ENCODE results near the gene NUDT1. TPM values are rescaled to one million over a fixed set of nuclear protein-coding genes. Genes with fewer than 3 reads are reported as not detected.

The NUDT1 gene
- total RNA-seq, 5 donors from 2014 or later (not counting 1 experiment from before 2014, with no cell fraction given), result 12.0 to 29.7 (median 21.4) TPM

DNA sequence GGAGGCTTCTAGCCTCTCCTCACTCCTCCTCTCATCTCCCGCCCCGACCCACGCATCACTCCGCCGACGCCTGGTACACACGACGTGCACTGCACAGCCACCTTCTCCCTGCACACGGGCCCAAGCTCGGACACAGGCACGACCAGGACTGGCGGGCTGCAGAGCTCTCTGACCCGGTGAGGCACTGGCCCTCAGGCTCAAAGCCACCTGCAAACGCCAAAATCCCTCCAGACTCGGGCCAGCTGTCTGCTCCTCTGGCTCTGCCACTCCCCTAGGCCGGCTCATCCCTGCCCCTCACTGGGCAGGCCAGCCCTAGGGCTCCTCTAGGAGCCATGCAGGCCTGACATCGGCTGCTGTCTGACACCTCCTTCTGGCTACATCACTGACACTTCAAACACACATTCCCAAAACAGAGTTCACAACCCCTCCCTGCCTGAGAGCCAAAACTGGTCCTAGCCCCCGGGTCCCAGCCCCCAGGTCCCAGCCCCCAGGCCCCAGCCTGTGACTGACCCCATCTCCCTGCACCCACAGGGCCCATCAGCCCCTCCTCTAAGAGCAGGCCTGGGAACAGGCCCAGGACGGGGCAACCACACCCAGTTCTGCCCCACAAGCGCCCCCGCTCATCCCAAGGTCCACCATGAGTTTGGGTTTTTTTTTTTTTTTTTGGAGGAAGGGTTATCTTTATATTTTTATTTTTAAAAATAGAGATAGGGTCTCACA lies 44.4 kb upstream of the NUDT1 start:
- no peak overlapping the region for H3K27ac ChIP-seq (ENCODE audit: low read length)
- Mint-ChIP-seq H3K9me3 (no peaks in the 10 kb centered on the region), H3K36me3 (peaks cover 41% of the 10 kb centered on the region), H3K4me3 (no peak overlapping the region), H3K27ac (no peak overlapping the region), H3K27me3 (no peaks in the 10 kb centered on the region), H3K4me1 (no peaks in the 10 kb centered on the region)
- no peaks in the 10 kb centered on the region for H3K27me3 ChIP-seq (replicated peaks in 1 of 2; ENCODE audit: control insufficient read depth in 2 of 2, extremely low read depth in 1 of 2, insufficient read depth in 2 of 2, low read length in 1 of 2)
- POLR2A ChIA-PET, result no interaction called here
- no peak overlapping the region for H3K4me3 ChIP-seq (ENCODE audit: control insufficient read depth in 1 of 2, extremely low read depth in 1 of 2, low read length in 1 of 2)
- DNase-seq (no peak), ATAC-seq (replicated peaks in 1 of 4) (no peak)
- no peaks in the 10 kb centered on the region for H3K4me1 ChIP-seq (ENCODE audit: control insufficient read depth in 1 of 2, extremely low read depth in 1 of 2, insufficient read depth in 2 of 2, low read length in 2 of 2)
- 95% methylated on average over 15 of the region's 21 CpGs for WGBS (ENCODE audit: insufficient coverage)
- CTCF ChIA-PET, result no interaction called here
- H3K9me3 ChIP-seq, result no peaks in the 10 kb centered on the region
- H3K36me3 ChIP-seq (ENCODE audit: control insufficient read depth in 2 of 2, extremely low read depth in 1 of 2, insufficient read depth in 1 of 2, low read length in 1 of 2), result peaks cover 14 to 18% of the 10 kb centered on the region in 2 donors

- Histone ChIP-seq H3K27ac (ENCODE audit: low read length) (no peak overlapping the region), H3K4me1 (ENCODE audit: control insufficient read depth in 1 of 2, extremely low read depth in 1 of 2, insufficient read depth in 2 of 2, low read length in 2 of 2) (no peaks in the 10 kb centered on the region), H3K27me3 (replicated peaks in 1 of 2; ENCODE audit: control insufficient read depth in 2 of 2, extremely low read depth in 1 of 2, insufficient read depth in 2 of 2, low read length in 1 of 2) (no peaks in the 10 kb centered on the region), H3K4me3 (ENCODE audit: control insufficient read depth in 1 of 2, extremely low read depth in 1 of 2, low read length in 1 of 2) (no peak overlapping the region), H3K9me3 (no peaks in the 10 kb centered on the region), H3K36me3 (ENCODE audit: control insufficient read depth in 2 of 2, extremely low read depth in 1 of 2, insufficient read depth in 1 of 2, low read length in 1 of 2) (peaks cover 14 to 18% of the 10 kb centered on the region in 2 donors)
- no peaks in the 10 kb centered on the region for H3K4me1 Mint-ChIP-seq
- POLR2A ChIA-PET, result no interaction called here
- no peak for DNase-seq
- CTCF ChIA-PET, result no interaction called here
- ATAC-seq (replicated peaks in 1 of 4), result no peak
- H3K27me3 Mint-ChIP-seq, result no peaks in the 10 kb centered on the region
- H3K9me3 Mint-ChIP-seq, result no peaks in the 10 kb centered on the region
- WGBS (ENCODE audit: insufficient coverage), result 97% methylated on average over 15 of the region's 15 CpGs
- H3K4me3 Mint-ChIP-seq, result no peak overlapping the region
- peaks cover 41% of the 10 kb centered on the region for H3K36me3 Mint-ChIP-seq
- H3K27ac Mint-ChIP-seq, result no peak overlapping the region
These were observed 43.8 kb upstream of the NUDT1 start for GRCh38 chr7:2198206-2198605.

DNA sequence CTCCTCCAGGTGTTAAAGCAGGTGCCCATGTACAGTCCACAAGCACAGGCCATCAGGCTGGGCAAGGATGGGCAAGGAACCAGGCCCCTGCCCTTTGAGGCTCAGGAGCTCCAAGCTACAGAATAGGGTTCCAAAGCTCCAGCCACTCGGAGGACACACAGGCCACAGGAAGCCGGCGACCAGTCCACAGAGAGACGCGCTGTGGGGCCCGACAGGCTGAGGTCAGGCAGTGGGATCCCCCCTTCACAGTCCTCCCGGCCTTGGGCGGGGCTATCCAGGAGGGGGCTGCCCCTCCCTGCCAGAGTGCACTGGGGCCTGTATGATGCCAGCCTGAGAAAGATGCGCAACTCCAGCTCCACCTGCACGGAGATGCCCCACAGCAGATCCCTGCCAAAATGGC lies 43.3 kb upstream of the NUDT1 start:
- no peak for DNase-seq
- Histone ChIP-seq H3K4me3 (ENCODE audit: control insufficient read depth in 1 of 2, extremely low read depth in 1 of 2, low read length in 1 of 2) (no peak overlapping the region), H3K4me1 (ENCODE audit: control insufficient read depth in 1 of 2, extremely low read depth in 1 of 2, insufficient read depth in 2 of 2, low read length in 2 of 2) (no peaks in the 10 kb centered on the region), H3K27me3 (replicated peaks in 1 of 2; ENCODE audit: control insufficient read depth in 2 of 2, extremely low read depth in 1 of 2, insufficient read depth in 2 of 2, low read length in 1 of 2) (no peaks in the 10 kb centered on the region), H3K36me3 (ENCODE audit: control insufficient read depth in 2 of 2, extremely low read depth in 1 of 2, insufficient read depth in 1 of 2, low read length in 1 of 2) (peaks cover 14 to 18% of the 10 kb centered on the region in 2 donors), H3K9me3 (no peaks in the 10 kb centered on the region), H3K27ac (ENCODE audit: low read length) (no peak overlapping the region)
- Mint-ChIP-seq H3K4me1 (no peaks in the 10 kb centered on the region), H3K9me3 (no peaks in the 10 kb centered on the region), H3K36me3 (peaks cover 45% of the 10 kb centered on the region), H3K27me3 (no peaks in the 10 kb centered on the region), H3K27ac (no peak overlapping the region), H3K4me3 (no peak overlapping the region)
- 93% methylated on average over 9 of the region's 10 CpGs for WGBS (ENCODE audit: insufficient coverage)
- CTCF ChIA-PET, result no interaction called here
- POLR2A ChIA-PET, result no interaction called here
- no peak for ATAC-seq (replicated peaks in 1 of 4)

GRCh38 chr7:2199528-2199927 lies 42.5 kb upstream of the NUDT1 start:
- Mint-ChIP-seq H3K4me1 (no peaks in the 10 kb centered on the region), H3K4me3 (no peak overlapping the region), H3K9me3 (no peaks in the 10 kb centered on the region), H3K27ac (no peak overlapping the region), H3K27me3 (no peaks in the 10 kb centered on the region), H3K36me3 (peaks cover 45% of the 10 kb centered on the region)
- WGBS (ENCODE audit: insufficient coverage), result 96% methylated on average over 13 of the region's 16 CpGs
- no peak for ATAC-seq (replicated peaks in 1 of 4)
- Histone ChIP-seq H3K4me3 (ENCODE audit: control insufficient read depth in 1 of 2, extremely low read depth in 1 of 2, low read length in 1 of 2) (no peak overlapping the region), H3K27me3 (replicated peaks in 1 of 2; ENCODE audit: control insufficient read depth in 2 of 2, extremely low read depth in 1 of 2, insufficient read depth in 2 of 2, low read length in 1 of 2) (no peaks in the 10 kb centered on the region), H3K4me1 (ENCODE audit: control insufficient read depth in 1 of 2, extremely low read depth in 1 of 2, insufficient read depth in 2 of 2, low read length in 2 of 2) (no peaks in the 10 kb centered on the region), H3K36me3 (ENCODE audit: control insufficient read depth in 2 of 2, extremely low read depth in 1 of 2, insufficient read depth in 1 of 2, low read length in 1 of 2) (peaks cover 16 to 18% of the 10 kb centered on the region in 2 donors), H3K27ac (ENCODE audit: low read length) (no peak overlapping the region), H3K9me3 (no peaks in the 10 kb centered on the region)
- ChIA-PET CTCF (no interaction called here), POLR2A (no interaction called here)
- no peak for DNase-seq

DNA sequence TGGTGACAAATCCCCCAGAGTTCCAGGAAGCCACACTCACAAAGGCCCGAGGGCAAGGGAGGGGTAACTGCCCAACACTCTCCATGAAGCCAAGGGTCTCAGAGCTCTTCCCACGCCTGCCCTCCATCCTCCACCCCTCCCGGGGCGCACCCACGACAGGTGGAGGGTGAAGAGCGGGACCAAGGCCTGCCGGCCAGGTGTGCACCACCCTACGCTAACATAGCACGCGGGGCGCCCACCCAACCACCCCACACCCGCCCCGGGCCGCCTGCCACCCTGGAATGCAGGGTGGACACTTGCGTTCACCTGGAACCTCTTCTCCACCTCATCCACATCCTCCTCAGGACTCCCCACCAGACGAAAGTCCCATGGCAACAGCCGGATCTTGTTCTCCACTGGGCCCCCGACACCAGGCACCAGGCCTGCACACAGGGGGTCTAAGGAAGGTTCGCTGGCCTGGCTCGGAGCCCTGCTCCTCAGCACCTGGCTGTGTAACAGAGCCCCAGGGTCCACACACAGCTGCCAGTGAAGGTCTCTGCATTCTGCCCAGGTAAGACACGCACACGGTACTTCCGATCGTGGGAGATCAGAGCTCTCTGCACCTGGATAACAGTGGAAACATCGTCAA lies 42.0 kb upstream of the NUDT1 start:
- ChIA-PET CTCF (interaction anchor here in 1 of 2 donors (0.7 kb wide), 1 partner anchor 251 kb away, joined by 5 read pairs; no protein-coding TSS in a partner anchor), POLR2A (no interaction called here)
- H3K27me3 ChIP-seq (replicated peaks in 1 of 2; ENCODE audit: control insufficient read depth in 2 of 2, extremely low read depth in 1 of 2, insufficient read depth in 2 of 2, low read length in 1 of 2), result no peaks in the 10 kb centered on the region
- Mint-ChIP-seq H3K4me3 (no peak overlapping the region), H3K9me3 (no peaks in the 10 kb centered on the region), H3K4me1 (no peaks in the 10 kb centered on the region), H3K36me3 (peaks cover 44% of the 10 kb centered on the region), H3K27ac (no peak overlapping the region), H3K27me3 (no peaks in the 10 kb centered on the region)
- 97% methylated on average over 12 of the region's 25 CpGs for WGBS (ENCODE audit: insufficient coverage)
- H3K4me1 ChIP-seq (ENCODE audit: control insufficient read depth in 1 of 2, extremely low read depth in 1 of 2, insufficient read depth in 2 of 2, low read length in 2 of 2), result no peaks in the 10 kb centered on the region
- DNase-seq, result no peak
- peaks cover 16 to 18% of the 10 kb centered on the region in 2 donors for H3K36me3 ChIP-seq (ENCODE audit: control insufficient read depth in 2 of 2, extremely low read depth in 1 of 2, insufficient read depth in 1 of 2, low read length in 1 of 2)
- ATAC-seq (replicated peaks in 1 of 4), result no peak
- H3K27ac ChIP-seq (ENCODE audit: low read length), result no peak overlapping the region
- no peaks in the 10 kb centered on the region for H3K9me3 ChIP-seq
- no peak overlapping the region for H3K4me3 ChIP-seq (ENCODE audit: control insufficient read depth in 1 of 2, extremely low read depth in 1 of 2, low read length in 1 of 2)

DNA sequence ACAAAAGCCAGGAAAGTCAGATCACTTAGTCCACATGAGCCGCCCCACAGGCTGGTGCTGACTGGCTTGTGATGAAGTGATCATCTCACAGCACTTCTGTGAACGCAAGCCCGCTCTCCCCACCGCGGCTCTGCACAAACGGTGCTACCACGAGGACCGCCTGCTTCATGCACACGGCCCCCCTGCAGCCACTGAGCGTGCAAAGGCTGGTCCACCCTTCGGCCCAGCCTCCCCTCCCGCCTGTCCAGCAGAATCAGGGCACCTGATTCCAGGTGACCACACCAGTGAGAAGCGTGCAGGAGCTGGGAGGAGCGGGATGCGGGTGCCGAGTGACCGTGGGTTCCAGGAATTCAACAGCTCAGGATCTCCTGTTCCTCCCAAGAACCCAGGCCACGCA lies 41.4 kb upstream of the NUDT1 start:
- ATAC-seq (replicated peaks in 1 of 4) (no peak), DNase-seq (no peak)
- no peak overlapping the region for H3K4me3 Mint-ChIP-seq
- H3K4me1 ChIP-seq (ENCODE audit: control insufficient read depth in 1 of 2, extremely low read depth in 1 of 2, insufficient read depth in 2 of 2, low read length in 2 of 2), result no peaks in the 10 kb centered on the region
- H3K36me3 ChIP-seq (ENCODE audit: control insufficient read depth in 2 of 2, extremely low read depth in 1 of 2, insufficient read depth in 1 of 2, low read length in 1 of 2), result peaks cover 18 to 21% of the 10 kb centered on the region in 2 donors
- ChIA-PET CTCF (interaction anchor here in 1 of 2 donors (0.7 kb wide), 1 partner anchor 251 kb away, joined by 5 read pairs; no protein-coding TSS in a partner anchor), POLR2A (no interaction called here)
- WGBS (ENCODE audit: insufficient coverage), result over 99% methylated on average over 17 of the region's 18 CpGs
- no peaks in the 10 kb centered on the region for H3K9me3 Mint-ChIP-seq
- H3K27me3 ChIP-seq (replicated peaks in 1 of 2; ENCODE audit: control insufficient read depth in 2 of 2, extremely low read depth in 1 of 2, insufficient read depth in 2 of 2, low read length in 1 of 2), result no peaks in the 10 kb centered on the region
- no peak overlapping the region for H3K27ac Mint-ChIP-seq
- no peak overlapping the region for H3K27ac ChIP-seq (ENCODE audit: low read length)
- H3K4me3 ChIP-seq (ENCODE audit: control insufficient read depth in 1 of 2, extremely low read depth in 1 of 2, low read length in 1 of 2), result no peak overlapping the region
- no peaks in the 10 kb centered on the region for H3K9me3 ChIP-seq
- no peaks in the 10 kb centered on the region for H3K27me3 Mint-ChIP-seq
- peaks cover 39% of the 10 kb centered on the region for H3K36me3 Mint-ChIP-seq
- no peaks in the 10 kb centered on the region for H3K4me1 Mint-ChIP-seq
